ENCODE measurements around the gene RPS14.

- TF ChIP-seq POLR2A (IDR thresholded peaks at IDR 0.05; ENCODE audit: low read depth, low read length) (peak; percentile 70), POLR2AphosphoS5 (IDR thresholded peaks at IDR 0.05; ENCODE audit: low read depth, low read length) (no peak; the same call in 1 of the 2 replicates), PAX5 (IDR thresholded peaks at IDR 0.05; ENCODE audit: insufficient read depth, low read length, severe bottlenecking) (no peak), POU2F2 (IDR thresholded peaks at IDR 0.05; ENCODE audit: low read depth, low read length) (no peak; the same call in 1 of the 2 replicates), SPI1 (IDR thresholded peaks at IDR 0.05; ENCODE audit: low read depth, low read length) (no peak)
These were observed 53.9 kb downstream of the RPS14 start for GRCh38 chr5:150395688-150395975.

Measured in GM12891 (cell line).